Naive B cell (primary cell): Measurements from ENCODE around the gene CHKA. TPM values are rescaled to one million over a fixed set of nuclear protein-coding genes. Genes with fewer than 3 reads are reported as not detected.

Experiments
- polyA plus RNA-seq, 6 donors: library from polyadenylated mRNA; unstranded; fragments of 300-500 nt; fragmentation: Illumina TruSeq; gene quantifications; one replicate each; pipeline ENCODE4 v1.2.3, GENCODE V29; 2021; ENCODE audit warnings: low read depth in 6 of 6

CHKA gene
- polyA plus RNA-seq, 6 donors from 2014 or later, result 4.9 to 17.6 (median 6.4) TPM

Other genes starting within 250 kb of the CHKA start
- 100 to 1,000 TPM in 3 of 6 donors, 10 to 100 TPM in 3; 93.5 to 149 (median 103) TPM for gene UNC93B1, start 117.3 kb downstream of the CHKA start, polyA plus RNA-seq
- under 1 TPM in 5 of 6 donors, not detected in 1; 0.33 to 0.94 (median 0.67) TPM for gene ALDH3B1, start 111.1 kb downstream of the CHKA start, polyA plus RNA-seq
- 100 to 1,000 TPM; 110 to 130 (median 119) TPM for gene NDUFS8, start 90.7 kb downstream of the CHKA start, polyA plus RNA-seq
- 10 to 100 TPM; 16.4 to 44.9 (median 26.6) TPM for gene TCIRG1, start 82.4 kb downstream of the CHKA start, polyA plus RNA-seq
- gene KMT5B, start 91.9 kb upstream of the CHKA start, polyA plus RNA-seq, result 10 to 100 TPM; 34.7 to 67.8 (median 46.3) TPM
- 10 to 100 TPM; 22.2 to 67.0 (median 42.5) TPM for gene C11orf24, start 150.6 kb upstream of the CHKA start, polyA plus RNA-seq
- gene LRP5, start 191.2 kb upstream of the CHKA start, polyA plus RNA-seq, result under 1 TPM in 5 of 6 donors, not detected in 1; 0.04 to 0.88 (median 0.56) TPM